Umbilical cord (tissue), 2 donors: ENCODE data around the gene FYN. TPM values are rescaled to one million over a fixed set of nuclear protein-coding genes. Genes with fewer than 3 reads are reported as not detected.

Experiments
- DNase-seq: peaks from one replicate; pipeline ENCODE4 v3.0.0-alpha.2; 2015; ENCODE audit warnings: low spot score
- total RNA-seq: library from RNA; depleted of rRNA; stranded (reverse); fragments of >200 nt; gene quantifications from one replicate; pipeline ENCODE4 v1.2.3, GENCODE V29; 2014; ENCODE audit warnings: low replicate concordance; ENCODE audit not compliant: insufficient read depth

FYN gene
- total RNA-seq, 1 donor from 2014 or later: 163 TPM

DNA sequence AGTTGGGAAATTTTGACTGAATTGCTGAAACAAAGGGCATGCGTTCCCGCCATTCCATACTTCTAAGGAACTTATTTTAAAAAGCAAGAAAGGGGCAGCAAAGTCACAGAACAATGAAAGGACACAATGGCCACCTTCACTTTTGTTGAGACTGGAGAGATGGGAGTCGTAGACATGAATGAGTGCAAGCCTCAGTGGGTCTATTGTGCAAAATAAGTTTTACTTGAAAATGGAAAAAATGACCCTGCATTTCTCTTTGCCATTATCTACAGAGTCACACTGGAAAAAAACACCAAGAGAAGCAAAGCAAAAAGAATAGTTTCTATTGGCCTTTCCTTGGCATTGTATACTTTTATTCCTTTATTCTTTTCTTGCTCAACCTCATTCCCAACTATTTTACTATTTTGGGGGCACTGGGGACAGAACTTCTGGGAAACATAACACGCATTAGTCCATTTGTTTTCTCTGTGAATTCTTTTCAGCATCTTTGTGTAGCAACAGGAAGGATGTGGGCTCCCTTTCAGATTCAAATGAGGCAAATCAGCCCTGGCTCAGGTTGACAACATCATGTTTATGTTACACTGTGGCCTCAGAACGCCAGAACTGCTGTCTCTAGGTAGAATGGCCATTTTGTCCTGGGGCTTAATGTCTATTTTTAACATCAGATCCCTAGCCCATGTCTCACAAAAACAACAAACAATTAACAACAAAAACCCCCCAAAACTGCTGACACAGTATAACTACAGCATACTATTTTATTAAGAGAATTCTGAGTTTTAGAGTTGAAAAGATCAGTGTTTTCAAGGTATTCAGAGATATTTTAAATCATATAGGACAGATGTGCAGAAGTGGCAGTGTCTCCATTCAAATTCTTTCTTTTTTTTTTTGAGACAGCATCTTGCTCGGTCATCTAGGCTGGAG lies 122.2 kb downstream of the FYN start:
- no peak for DNase-seq

GRCh38 chr6:111750153-111750552 lies 123.1 kb downstream of the FYN start:
- no peak for DNase-seq

DNA sequence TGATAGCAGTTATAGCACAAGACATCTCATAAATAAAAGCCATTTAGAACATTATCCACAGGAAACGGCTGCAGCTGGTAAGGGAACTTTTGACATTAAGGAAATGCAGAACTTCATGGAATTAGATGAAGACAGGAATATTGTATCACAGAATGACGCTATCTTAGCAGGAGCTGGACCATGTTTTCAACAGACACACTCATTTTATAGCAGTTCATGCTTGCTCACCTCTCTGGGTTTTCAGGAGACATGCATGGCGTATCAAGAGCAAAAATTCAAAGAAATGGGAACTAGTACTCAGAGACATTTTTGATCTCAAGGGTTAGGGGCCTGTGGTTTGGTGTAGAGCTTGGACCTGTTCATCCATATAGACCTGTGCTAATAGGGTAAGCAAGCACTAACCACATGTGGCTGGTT lies 125.0 kb downstream of the FYN start:
- peak; percentile 58 for DNase-seq

- DNase-seq: no peak
These were observed 125.4 kb downstream of the FYN start for GRCh38 chr6:111747829-111748228.

- no peak for DNase-seq
These were observed 125.9 kb downstream of the FYN start for GRCh38 chr6:111747396-111747795.

- no peak for DNase-seq
These were observed 126.3 kb downstream of the FYN start for GRCh38 chr6:111746983-111747382.

- DNase-seq: no peak
These were observed 127.6 kb downstream of the FYN start for GRCh38 chr6:111745636-111746035.

DNA sequence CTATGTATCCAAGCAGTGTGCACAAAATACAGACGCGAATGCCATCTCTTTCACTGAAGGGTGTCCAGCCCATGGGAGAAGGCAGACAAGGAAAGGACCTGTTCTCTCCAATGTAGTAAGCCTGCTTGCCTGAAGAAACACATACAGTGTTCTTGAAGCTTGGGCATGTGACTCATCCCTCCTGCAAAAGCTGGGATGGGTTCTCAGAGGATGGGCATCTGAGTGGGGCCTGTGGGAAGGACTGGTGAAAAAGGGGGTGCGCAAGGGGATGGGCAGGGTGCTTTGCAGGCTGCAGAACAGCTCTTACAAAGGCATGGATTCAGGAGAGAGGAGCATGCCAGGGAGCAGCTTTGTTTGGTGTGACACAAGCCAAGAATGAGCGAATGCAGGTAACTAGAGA lies 128.1 kb downstream of the FYN start:
- no peak for DNase-seq

DNA sequence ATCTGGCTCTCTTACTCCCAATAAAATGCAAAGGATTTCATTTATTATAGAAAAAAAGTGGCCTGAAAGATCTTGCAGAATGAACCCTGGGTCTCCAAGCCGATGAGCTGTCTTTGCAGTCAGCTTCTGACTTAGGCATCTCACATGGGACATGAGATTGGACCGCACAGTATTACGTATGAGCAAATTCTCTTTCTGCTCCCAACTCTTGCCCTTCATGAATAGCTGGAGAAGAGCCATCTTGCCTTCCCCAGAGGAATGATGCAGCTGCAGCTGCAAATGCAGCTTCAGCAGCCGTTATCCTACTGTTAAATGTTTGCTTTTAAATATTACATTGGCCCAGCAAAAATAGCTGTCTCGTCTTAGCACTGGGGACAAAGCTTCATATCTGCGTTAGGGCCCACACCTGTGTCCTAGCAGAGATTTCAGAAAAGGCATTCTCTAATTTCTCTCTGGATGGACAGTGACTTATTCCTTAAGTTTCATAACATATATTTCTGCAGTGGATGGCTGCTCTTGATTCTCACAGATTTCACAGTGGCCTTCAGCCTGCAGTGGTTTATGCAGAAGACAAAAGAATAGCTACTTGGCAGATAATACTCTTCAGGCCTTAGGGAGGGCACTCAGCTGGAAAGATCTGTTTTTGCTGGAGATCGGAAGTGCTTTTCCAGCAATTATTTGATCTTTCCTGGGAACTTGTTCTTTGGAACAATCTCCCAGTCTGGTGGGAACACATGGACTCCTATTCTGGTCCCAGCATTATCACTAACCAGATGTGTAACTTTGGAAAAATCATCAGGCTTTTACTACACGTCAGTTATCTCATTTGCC lies 129.2 kb downstream of the FYN start:
- DNase-seq: peak; percentile 71

- DNase-seq: peak; percentile 32
These were observed 129.9 kb downstream of the FYN start for GRCh38 chr6:111743360-111743759.

- no peak for DNase-seq
These were observed 131.9 kb downstream of the FYN start for GRCh38 chr6:111741177-111741952.

DNA sequence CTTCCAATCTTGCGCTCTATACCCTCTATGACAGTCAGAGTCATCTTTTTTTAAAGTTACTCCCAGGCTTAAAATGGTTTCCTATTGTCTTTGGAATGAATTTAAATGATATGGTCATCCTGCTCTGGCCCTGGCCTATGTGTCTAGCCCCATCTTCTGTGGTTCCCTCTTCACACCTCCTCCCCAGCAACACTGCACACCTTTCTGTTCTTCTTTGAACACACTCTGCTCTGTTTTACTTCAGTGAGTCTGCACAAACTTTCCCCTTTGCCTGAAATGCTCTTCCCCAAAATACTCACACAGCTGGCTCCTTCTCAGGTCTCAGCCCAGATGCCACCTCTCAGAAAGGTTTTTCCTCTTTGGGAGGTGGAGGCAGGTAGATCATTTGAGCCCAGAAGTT lies 132.7 kb downstream of the FYN start:
- no peak for DNase-seq

GRCh38 chr6:111739257-111739696 lies 134.0 kb downstream of the FYN start:
- no peak for DNase-seq

DNA sequence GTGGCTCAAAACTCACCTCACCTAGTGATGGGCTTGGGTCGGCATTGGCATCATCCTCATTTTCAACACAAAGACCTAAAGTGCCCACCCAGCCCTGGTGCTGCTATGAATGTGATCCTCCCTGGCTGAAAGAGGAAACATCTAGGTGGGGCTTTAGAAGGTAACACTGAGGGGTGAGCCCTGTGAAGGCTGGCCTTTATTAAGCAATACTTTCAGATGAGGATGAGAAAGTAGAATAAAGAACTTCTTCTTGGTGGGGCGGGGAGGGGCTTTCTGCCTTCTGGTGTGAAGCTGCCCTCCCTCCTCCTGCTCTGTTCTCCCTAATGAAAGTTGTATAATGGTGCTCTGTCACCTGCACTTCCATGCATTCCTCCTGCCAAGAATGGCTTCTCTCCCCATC lies 134.6 kb downstream of the FYN start:
- no peak for DNase-seq

- no peak for DNase-seq
These were observed 135.1 kb downstream of the FYN start for GRCh38 chr6:111738156-111738555.

GRCh38 chr6:111737065-111737521 lies 136.2 kb downstream of the FYN start:
- no peak for DNase-seq

DNA sequence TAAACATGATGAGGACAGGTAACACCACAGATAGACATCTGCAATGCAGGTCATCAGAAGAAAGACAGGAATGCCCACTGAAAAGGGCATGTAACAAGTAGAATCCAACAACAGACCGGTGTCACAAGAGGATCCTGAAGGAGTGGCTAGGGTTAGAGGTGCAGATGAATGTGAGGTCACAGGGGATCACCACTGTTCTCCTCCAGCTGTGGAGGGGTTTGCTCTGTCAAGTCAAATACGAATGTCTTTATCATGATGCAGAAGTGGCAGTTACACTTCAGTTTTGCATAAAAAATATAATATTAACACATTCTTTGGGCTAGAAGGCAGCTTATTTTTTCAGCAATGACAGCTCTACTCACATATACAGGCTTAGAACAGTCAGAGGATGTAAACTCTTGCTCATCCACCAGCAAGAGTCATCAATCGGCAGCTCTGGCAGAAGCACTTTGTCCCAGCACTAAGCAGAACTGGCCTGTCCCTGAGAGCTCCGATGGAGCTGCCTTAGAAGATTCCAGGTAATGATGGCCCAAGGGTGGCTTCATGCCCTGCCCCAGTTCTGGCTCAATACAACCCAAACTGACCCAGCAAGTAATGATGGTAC lies 137.1 kb downstream of the FYN start:
- no peak for DNase-seq

DNA sequence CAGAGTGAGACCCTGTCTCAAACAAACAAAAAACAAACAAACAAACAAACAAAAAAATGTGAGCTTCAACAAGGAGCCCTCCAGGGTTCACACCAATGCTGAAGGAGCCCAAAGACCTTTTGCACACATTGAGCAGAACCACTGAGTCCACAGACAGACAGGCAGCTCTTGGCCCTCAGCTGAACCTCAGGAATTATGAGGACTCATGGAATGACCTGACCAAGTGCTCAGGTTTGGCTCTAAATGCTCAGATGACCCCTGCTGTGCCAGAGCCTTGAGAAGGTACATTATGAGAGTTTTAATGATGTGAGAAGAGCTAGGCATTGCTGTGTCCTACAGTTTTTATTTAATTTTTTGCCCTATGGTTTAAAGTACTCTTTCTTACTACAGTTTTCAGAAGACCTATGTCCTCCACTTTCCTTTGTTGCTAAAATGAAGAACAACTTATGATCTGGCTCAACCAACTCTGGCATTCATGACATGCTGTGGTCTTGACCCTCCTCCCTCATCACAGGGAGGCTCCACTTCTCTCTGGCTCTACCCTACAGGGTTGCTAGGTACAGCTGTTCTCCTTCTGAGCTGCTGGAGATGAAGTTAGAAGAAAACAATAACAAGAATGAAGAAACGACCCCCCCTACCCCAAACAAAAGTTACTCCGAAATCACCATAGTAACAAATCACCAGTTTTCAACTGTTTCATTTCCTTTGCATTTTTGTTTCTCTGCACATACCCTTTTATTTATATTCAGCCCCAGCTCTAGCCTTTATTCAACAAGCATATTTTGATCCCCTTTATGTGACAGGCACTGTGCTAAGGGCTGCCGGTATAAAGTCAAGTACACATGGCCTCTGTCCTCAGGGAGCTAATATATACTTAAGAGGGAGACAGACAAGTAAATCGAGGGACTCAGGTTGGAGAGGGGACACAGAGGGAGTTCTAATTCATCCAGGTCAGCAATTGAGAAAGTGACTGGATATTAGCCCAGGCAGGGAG lies 138.9 kb downstream of the FYN start:
- DNase-seq: no peak

- DNase-seq: no peak
These were observed 140.9 kb downstream of the FYN start for GRCh38 chr6:111732390-111732789.
